ENCODE data around the gene NBEAL1.

NBEAL1 gene

DNA sequence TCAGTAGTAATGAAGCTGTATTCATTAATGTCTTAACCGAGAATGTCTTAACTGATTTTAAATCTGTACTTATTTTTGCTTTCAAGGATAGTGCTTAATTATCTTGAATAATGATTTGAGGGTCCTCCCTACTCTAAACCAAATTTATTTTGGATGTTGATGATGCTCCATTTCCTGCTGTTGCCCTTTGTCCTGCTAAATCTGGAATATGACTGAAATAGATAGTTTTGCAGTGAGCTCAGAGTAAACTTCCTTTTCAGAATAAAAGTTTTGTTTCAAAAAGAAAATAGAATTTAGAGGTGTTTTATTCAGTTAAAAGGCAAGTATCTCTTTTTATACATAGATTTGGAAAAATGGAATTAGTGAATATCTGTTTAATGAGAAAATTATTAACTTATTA lies 8.1 kb downstream of the NBEAL1 start:
- in situ Hi-C loops (cut with MboI; ENCODE audit: low pct_unique_long_range_greater_than_20kb, low sequenced_read_pairs, unreplicated experiment): no loop called here
- TF ChIP-seq, protein P1, sequence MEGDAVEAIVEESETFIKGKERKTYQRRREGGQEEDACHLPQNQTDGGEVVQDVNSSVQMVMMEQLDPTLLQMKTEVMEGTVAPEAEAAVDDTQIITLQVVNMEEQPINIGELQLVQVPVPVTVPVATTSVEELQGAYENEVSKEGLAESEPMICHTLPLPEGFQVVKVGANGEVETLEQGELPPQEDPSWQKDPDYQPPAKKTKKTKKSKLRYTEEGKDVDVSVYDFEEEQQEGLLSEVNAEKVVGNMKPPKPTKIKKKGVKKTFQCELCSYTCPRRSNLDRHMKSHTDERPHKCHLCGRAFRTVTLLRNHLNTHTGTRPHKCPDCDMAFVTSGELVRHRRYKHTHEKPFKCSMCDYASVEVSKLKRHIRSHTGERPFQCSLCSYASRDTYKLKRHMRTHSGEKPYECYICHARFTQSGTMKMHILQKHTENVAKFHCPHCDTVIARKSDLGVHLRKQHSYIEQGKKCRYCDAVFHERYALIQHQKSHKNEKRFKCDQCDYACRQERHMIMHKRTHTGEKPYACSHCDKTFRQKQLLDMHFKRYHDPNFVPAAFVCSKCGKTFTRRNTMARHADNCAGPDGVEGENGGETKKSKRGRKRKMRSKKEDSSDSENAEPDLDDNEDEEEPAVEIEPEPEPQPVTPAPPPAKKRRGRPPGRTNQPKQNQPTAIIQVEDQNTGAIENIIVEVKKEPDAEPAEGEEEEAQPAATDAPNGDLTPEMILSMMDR (IDR thresholded peaks at IDR 0.05; ENCODE audit: extremely low read depth, insufficient read depth, missing control alignments): no peak
- DNase-seq (ENCODE audit: low spot score): no peak

DNA sequence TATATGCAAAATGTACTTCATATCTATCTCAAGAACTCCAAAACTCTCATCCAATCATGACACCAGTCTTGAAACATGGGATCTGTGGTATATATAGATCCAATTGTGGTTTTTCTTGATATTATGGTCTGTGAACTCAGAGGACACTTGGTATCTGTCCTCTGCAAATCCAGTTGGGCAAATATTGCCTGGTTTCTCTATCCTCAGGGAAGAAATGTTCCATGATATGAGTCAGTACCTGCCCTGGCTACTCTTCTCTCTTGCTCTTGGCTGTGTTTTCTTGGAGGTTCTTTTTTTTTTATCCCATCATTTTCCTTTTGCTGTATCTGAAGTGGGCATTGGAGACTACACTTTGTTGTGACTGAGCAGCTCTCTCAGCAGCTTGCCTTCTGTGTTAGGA lies 10.9 kb downstream of the NBEAL1 start:
- TF ChIP-seq, protein P1 (IDR thresholded peaks at IDR 0.05; ENCODE audit: extremely low read depth, insufficient read depth, missing control alignments): no peak
- no peak for DNase-seq (ENCODE audit: low spot score)
- in situ Hi-C loops (cut with MboI; ENCODE audit: low pct_unique_long_range_greater_than_20kb, low sequenced_read_pairs, unreplicated experiment): no loop called here

DNA sequence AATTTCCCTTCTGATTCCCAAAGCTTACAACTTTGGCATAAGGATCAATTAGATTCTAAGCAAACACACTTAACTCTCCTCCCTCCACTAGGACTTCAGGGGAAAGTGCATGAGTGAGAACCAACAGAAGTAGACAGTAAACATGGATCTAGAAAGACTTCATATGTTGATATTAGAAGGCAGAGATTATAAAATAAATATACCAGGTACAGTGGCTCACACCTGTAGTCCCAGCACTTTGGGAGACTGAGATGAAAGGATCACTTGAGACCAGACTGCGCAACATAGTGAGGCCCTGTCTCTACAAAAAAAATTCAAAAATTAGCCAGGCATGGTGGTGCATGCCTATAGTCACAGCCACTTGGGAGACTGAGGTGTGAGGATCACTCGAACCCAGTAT lies 15.9 kb downstream of the NBEAL1 start:
- TF ChIP-seq, protein P1 (IDR thresholded peaks at IDR 0.05; ENCODE audit: extremely low read depth, insufficient read depth, missing control alignments): no peak
- in situ Hi-C loops (cut with MboI; ENCODE audit: low pct_unique_long_range_greater_than_20kb, low sequenced_read_pairs, unreplicated experiment): no loop called here
- DNase-seq (ENCODE audit: low spot score): no peak

DNA sequence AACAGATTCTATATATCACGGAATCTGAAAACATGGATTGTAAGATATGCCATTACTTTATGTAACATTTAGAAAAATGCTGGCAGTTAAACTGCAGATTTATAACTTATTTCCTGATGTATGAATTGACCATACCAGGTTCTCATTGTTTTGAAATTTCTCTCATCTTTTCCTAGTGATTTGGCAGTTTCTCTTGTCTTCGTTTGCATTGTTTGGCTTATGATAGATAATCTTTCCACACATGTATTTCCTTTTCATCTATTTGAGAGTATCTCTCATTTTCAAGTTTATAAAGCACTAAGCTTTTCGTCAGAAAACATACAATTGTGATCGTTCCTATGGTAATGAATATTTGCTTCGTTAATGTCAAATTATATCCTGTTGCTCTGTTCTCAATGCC lies 16.3 kb downstream of the NBEAL1 start:
- in situ Hi-C loops (cut with MboI; ENCODE audit: low pct_unique_long_range_greater_than_20kb, low sequenced_read_pairs, unreplicated experiment): no loop called here
- TF ChIP-seq, protein P1 (IDR thresholded peaks at IDR 0.05; ENCODE audit: extremely low read depth, insufficient read depth, missing control alignments): no peak

DNA sequence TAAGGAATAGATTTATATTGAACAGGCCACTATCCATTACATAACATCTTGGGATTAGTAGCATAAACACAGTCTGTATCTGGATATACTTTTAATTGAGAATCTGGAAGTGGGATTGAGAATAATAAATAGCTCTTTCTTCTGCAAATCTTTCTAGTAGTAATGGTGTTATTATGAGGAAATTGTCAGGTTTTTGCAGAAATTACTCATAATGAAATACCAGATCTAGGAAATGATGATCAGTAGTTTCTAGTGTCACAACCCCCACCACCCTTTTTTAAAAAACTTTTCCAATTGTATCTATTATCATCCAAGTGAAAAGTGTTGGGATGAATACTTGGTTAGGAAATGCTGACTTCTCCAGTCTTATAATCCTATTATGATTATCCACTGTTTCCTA lies 18.7 kb downstream of the NBEAL1 start:
- TF ChIP-seq, protein P1 (IDR thresholded peaks at IDR 0.05; ENCODE audit: extremely low read depth, insufficient read depth, missing control alignments): no peak
- DNase-seq (ENCODE audit: low spot score): no peak
- in situ Hi-C loops (cut with MboI; ENCODE audit: low pct_unique_long_range_greater_than_20kb, low sequenced_read_pairs, unreplicated experiment): no loop called here

More for the DNA sequence above, 16.3 kb downstream of the NBEAL1 start:
- no peak for DNase-seq (ENCODE audit: low spot score)

DNA sequence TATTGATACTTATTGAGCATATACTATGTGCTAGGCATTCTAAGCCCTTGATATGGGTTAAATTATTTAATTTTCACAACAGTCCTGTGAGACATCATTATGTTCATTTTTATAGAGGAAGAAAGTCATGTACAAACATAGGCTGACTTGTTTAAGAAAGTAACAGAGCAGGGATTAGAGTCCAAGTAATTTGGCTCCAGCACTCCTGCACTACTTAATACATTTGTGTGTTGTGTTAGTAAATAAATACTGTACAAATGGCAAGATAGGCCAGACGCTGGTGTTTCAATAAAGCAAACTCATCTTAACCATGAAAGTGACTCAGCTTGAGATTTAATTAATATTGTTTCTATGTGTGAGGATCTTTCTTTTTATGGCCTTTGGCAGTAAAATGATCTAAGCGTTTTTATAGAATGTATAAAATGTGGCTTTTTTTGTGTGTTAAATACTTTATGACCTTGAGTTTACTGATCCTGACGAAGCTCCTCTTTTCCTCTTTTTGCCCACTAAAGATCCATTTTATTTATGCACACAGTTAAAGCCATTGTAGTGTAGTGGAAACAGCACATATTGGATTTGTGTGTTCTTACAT lies 21.3 kb downstream of the NBEAL1 start:
- in situ Hi-C loops (cut with MboI; ENCODE audit: low pct_unique_long_range_greater_than_20kb, low sequenced_read_pairs, unreplicated experiment): no loop called here
- no peak for DNase-seq (ENCODE audit: low spot score)
- TF ChIP-seq, protein P1 (IDR thresholded peaks at IDR 0.05; ENCODE audit: extremely low read depth, insufficient read depth, missing control alignments): no peak

Data from GM13977 (cell line).